HepG2 (cell line): ENCODE measurements around the gene GLRX5. TPM values are rescaled to one million over a fixed set of nuclear protein-coding genes. Genes with fewer than 3 reads are reported as not detected.
A peak's percentile ranks its signal among the peaks of the same experiment; 100 is the strongest.

Source experiments
- ELF1 ChIP-seq: sonication (generic); formaldehyde crosslinking; IDR thresholded peaks from 2 replicates; pipeline ENCODE4 v1.4.0; 2020; ENCODE audit warnings: missing genetic modification reagents
- ETV5 ChIP-seq: IDR thresholded peaks from 2 replicates; pipeline ENCODE4 v1.6.1; 2018; ENCODE audit warnings: missing biosample characterization, missing genetic modification reagents, inconsistent platforms, borderline replicate concordance
- IKZF4 ChIP-seq: sonication (generic); formaldehyde crosslinking; IDR thresholded peaks from 2 replicates; pipeline ENCODE4 v1.5.1; 2020; ENCODE audit warnings: borderline replicate concordance, mild to moderate bottlenecking, low read depth, missing genetic modification reagents; ENCODE audit errors: not compliant biosample characterization
- IRF2 ChIP-seq: IDR thresholded peaks from 2 replicates; pipeline ENCODE4 v1.6.1; 2018; ENCODE audit warnings: missing genetic modification reagents, missing compliant biosample characterization
- KAT8 ChIP-seq: IDR thresholded peaks from 2 replicates; pipeline ENCODE4 v1.6.1; 2016; ENCODE audit warnings: missing genetic modification reagents, missing compliant biosample characterization
- SIN3A ChIP-seq: IDR thresholded peaks from 2 replicates; pipeline ENCODE4 v1.6.1; 2011; ENCODE audit warnings: low read depth, mild to moderate bottlenecking, control low read depth, low read length, borderline replicate concordance
- TCF12 ChIP-seq, 2 experiments: fragments of 450-650 bp in 1 of 2; sonication (generic) in 1 of 2; formaldehyde crosslinking in 1 of 2; IDR thresholded peaks; 2 replicates each; pipeline versions ENCODE4 v1.6.1 to v1.8.0; 2017 to 2022; ENCODE audit warnings: antibody characterized with exemption in 1 of 2, mild to moderate bottlenecking in 1 of 2, missing genetic modification reagents in 1 of 2, moderate library complexity in 1 of 2
- ZFP36L2 ChIP-seq: sonication (generic); formaldehyde crosslinking; IDR thresholded peaks from 2 replicates; pipeline ENCODE4 v1.4.0; 2020; ENCODE audit warnings: missing genetic modification reagents
- ZNF615 ChIP-seq: sonication (generic); formaldehyde crosslinking; IDR thresholded peaks from 2 replicates; pipeline ENCODE4 v1.5.0; 2020; ENCODE audit warnings: mild to moderate bottlenecking, missing genetic modification reagents, borderline replicate concordance
- ZNF644 ChIP-seq: IDR thresholded peaks from 2 replicates; pipeline ENCODE4 v1.6.1; 2016; ENCODE audit warnings: low read depth
- polyA plus RNA-seq, 8 experiments: library from polyadenylated mRNA; depleted of rRNA in 3 of 8; stranded (reverse) in 7 of 8; unstranded in 1 of 8; fragments of >200 nt; fragmentation: Illumina TruSeq in 4 of 8; extraction: Trizol in 4 of 8; gene quantifications; 2 replicates each; pipeline versions ENCODE4 v1.2.1 to v1.2.3, GENCODE V29; 2011 to 2016; ENCODE audit warnings: low read depth in 4 of 8, missing spikeins in 1 of 8, mixed read lengths in 1 of 8; ENCODE audit not compliant: insufficient read depth in 1 of 8
- total RNA-seq, 5 experiments: library from RNA; depleted of rRNA; stranded (reverse); fragments of >200 nt; fragmentation: Illumina TruSeq; extraction: Trizol; gene quantifications; 2 replicates each; pipeline ENCODE4 v1.2.3, GENCODE V29; 2016; ENCODE audit warnings: low read depth in 1 of 5
- TF ChIP-seq, protein P1 (sequence below): sonication (generic); formaldehyde crosslinking; IDR thresholded peaks from 2 replicates; pipeline ENCODE4 v1.4.0; 2020; ENCODE audit warnings: missing genetic modification reagents
- TF ChIP-seq, protein P2 (sequence below): sonication (generic); formaldehyde crosslinking; IDR thresholded peaks from 2 replicates; pipeline ENCODE4 v1.5.0; 2020; ENCODE audit warnings: missing genetic modification reagents
- TF ChIP-seq, protein P3 (sequence below): sonication (generic); formaldehyde crosslinking; IDR thresholded peaks from 2 replicates; pipeline ENCODE4 v1.5.0; 2020; ENCODE audit warnings: mild to moderate bottlenecking, missing genetic modification reagents
- TF ChIP-seq, protein P4 (sequence below): IDR thresholded peaks from 2 replicates; pipeline ENCODE4 v1.6.1; 2016; ENCODE audit warnings: low read depth, missing genetic modification reagents, missing compliant biosample characterization
- TF ChIP-seq, protein P5 (sequence below): sonication (generic); formaldehyde crosslinking; IDR thresholded peaks from 2 replicates; pipeline ENCODE4 v1.4.0; 2020; ENCODE audit warnings: missing genetic modification reagents, mild to moderate bottlenecking, borderline replicate concordance

Gene GLRX5
- total and polyA plus RNA-seq, 2 of the 13 experiments (the other 11 are each of a cell fraction or from before 2014, with no cell fraction given): 122 to 146 TPM

DNA sequence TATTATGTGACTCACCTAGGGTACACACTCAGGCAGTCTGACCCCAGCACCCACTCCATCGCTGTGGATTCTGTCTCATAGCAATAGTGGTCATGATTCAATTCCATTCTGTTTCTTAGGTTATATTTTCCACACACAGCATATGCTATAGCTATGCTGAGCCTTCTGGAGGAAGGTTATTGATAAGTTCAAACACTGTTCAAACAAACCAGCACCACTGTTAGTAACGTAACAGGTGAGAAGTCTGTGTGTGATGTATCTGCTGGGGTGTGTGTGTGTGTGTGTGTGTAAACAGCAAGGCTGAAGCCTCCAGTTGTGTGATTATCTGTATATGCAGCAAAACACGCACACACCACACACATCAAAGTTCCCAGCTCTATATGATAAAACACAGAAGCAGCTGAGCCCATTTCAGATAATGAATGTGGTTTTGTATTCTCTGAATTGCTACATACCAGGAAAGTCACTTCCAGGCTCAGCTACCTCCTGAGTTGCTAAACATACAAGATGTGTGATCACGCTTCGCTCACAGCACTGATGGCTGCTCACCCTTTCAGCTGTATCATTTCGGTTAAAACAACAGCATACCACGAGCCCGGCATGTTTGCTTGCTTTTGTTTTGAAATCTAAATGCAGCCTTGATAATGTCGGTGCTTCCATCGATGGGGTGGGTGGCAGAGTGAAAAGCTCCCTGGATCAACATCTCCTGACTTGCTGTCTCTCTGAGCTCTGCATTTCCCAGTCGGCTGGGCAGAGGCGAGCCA, 11.6 kb upstream of the GLRX5 start (continued):
- TF ChIP-seq, protein P1, sequence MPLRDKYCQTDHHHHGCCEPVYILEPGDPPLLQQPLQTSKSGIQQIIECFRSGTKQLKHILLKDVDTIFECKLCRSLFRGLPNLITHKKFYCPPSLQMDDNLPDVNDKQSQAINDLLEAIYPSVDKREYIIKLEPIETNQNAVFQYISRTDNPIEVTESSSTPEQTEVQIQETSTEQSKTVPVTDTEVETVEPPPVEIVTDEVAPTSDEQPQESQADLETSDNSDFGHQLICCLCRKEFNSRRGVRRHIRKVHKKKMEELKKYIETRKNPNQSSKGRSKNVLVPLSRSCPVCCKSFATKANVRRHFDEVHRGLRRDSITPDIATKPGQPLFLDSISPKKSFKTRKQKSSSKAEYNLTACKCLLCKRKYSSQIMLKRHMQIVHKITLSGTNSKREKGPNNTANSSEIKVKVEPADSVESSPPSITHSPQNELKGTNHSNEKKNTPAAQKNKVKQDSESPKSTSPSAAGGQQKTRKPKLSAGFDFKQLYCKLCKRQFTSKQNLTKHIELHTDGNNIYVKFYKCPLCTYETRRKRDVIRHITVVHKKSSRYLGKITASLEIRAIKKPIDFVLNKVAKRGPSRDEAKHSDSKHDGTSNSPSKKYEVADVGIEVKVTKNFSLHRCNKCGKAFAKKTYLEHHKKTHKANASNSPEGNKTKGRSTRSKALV (CRISPR knock-in tag): peak; percentile 29; the same call in 1 of the 2 replicates
- TF ChIP-seq SIN3A (0 out of 2 replicates have a peak, but pooled peaks have one; percentile 11), IKZF4 (CRISPR knock-in tag) (no peak), ZNF644 (CRISPR knock-in tag) (no peak), TCF12 (IDR thresholded peaks at IDR 0.05) (no peak), TCF12 (CRISPR knock-in tag; IDR thresholded peaks at IDR 0.05) (no peak), ZNF615 (0 out of 2 replicates have a peak, but pooled peaks have one; percentile 28), KAT8 (no peak), ZFP36L2 (CRISPR knock-in tag) (0 out of 2 replicates have a peak, but pooled peaks have one; percentile 40), IRF2 (peak; percentile 48), ELF1 (no peak; the same call in 1 of the 2 replicates), ETV5 (CRISPR knock-in tag) (peak; percentile 72; the same call in 1 of the 2 replicates)
- TF ChIP-seq, protein P2, sequence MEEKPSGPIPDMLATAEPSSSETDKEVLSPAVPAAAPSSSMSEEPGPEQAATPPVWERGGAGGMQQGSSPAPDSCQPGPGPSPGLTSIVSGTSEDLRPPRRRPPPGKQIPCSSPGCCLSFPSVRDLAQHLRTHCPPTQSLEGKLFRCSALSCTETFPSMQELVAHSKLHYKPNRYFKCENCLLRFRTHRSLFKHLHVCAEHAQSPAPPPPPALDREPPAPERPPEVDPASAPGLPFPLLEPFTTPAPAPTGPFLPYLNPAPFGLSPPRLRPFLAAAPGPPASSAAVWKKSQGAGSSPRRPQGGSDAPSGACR: no peak
- TF ChIP-seq, protein P3, sequence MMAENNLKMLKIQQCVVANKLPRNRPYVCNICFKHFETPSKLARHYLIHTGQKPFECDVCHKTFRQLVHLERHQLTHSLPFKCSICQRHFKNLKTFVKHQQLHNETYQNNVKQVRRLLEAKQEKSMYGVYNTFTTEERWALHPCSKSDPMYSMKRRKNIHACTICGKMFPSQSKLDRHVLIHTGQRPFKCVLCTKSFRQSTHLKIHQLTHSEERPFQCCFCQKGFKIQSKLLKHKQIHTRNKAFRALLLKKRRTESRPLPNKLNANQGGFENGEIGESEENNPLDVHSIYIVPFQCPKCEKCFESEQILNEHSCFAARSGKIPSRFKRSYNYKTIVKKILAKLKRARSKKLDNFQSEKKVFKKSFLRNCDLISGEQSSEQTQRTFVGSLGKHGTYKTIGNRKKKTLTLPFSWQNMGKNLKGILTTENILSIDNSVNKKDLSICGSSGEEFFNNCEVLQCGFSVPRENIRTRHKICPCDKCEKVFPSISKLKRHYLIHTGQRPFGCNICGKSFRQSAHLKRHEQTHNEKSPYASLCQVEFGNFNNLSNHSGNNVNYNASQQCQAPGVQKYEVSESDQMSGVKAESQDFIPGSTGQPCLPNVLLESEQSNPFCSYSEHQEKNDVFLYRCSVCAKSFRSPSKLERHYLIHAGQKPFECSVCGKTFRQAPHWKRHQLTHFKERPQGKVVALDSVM (CRISPR knock-in tag): peak; percentile 25; the same call in 1 of the 2 replicates
- TF ChIP-seq, protein P4, sequence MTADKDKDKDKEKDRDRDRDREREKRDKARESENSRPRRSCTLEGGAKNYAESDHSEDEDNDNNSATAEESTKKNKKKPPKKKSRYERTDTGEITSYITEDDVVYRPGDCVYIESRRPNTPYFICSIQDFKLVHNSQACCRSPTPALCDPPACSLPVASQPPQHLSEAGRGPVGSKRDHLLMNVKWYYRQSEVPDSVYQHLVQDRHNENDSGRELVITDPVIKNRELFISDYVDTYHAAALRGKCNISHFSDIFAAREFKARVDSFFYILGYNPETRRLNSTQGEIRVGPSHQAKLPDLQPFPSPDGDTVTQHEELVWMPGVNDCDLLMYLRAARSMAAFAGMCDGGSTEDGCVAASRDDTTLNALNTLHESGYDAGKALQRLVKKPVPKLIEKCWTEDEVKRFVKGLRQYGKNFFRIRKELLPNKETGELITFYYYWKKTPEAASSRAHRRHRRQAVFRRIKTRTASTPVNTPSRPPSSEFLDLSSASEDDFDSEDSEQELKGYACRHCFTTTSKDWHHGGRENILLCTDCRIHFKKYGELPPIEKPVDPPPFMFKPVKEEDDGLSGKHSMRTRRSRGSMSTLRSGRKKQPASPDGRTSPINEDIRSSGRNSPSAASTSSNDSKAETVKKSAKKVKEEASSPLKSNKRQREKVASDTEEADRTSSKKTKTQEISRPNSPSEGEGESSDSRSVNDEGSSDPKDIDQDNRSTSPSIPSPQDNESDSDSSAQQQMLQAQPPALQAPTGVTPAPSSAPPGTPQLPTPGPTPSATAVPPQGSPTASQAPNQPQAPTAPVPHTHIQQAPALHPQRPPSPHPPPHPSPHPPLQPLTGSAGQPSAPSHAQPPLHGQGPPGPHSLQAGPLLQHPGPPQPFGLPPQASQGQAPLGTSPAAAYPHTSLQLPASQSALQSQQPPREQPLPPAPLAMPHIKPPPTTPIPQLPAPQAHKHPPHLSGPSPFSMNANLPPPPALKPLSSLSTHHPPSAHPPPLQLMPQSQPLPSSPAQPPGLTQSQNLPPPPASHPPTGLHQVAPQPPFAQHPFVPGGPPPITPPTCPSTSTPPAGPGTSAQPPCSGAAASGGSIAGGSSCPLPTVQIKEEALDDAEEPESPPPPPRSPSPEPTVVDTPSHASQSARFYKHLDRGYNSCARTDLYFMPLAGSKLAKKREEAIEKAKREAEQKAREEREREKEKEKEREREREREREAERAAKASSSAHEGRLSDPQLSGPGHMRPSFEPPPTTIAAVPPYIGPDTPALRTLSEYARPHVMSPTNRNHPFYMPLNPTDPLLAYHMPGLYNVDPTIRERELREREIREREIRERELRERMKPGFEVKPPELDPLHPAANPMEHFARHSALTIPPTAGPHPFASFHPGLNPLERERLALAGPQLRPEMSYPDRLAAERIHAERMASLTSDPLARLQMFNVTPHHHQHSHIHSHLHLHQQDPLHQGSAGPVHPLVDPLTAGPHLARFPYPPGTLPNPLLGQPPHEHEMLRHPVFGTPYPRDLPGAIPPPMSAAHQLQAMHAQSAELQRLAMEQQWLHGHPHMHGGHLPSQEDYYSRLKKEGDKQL (CRISPR knock-in tag): peak; percentile 81
- TF ChIP-seq, protein P5, sequence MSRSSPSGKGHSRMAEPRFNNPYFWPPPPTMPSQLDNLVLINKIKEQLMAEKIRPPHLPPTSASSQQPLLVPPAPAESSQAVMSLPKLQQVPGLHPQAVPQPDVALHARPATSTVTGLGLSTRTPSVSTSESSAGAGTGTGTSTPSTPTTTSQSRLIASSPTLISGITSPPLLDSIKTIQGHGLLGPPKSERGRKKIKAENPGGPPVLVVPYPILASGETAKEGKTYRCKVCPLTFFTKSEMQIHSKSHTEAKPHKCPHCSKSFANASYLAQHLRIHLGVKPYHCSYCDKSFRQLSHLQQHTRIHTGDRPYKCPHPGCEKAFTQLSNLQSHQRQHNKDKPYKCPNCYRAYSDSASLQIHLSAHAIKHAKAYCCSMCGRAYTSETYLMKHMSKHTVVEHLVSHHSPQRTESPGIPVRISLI (CRISPR knock-in tag): peak; percentile 39; the same call in 1 of the 2 replicates
